ENCODE measurements around the gene ANO5. TPM values are rescaled to one million over a fixed set of nuclear protein-coding genes. Genes with fewer than 3 reads are reported as not detected.

Gene ANO5
- total RNA-seq, 4 donors from 2014 or later = 13.4 to 20.8 (median 17.2) TPM

DNA sequence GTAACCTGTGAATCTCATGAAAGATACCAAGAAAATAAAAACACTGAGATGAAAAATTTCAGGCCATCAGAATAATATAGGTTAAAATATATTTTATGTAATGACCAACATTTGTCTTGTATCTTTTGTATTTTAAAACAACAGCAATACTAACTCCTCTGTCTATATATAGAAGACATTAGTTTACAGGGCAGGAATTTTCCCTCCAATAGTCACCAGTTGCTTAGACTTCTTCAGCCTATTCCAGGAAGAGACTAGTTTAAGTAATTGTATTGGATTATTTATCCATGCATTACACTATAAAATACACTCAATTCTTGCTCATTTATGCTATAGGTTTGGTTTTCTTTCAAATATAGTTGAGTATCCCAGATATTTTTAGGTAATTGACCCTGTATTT lies 24.1 kb downstream of the ANO5 start:
- intact Hi-C loops (cut with DNase I) = no loop called here
- Histone ChIP-seq H3K9me3 (no peaks in the 10 kb centered on the region), H3K36me3 (no peaks in the 10 kb centered on the region), H3K27ac (replicated peaks in 1 of 4) (no peak overlapping the region), H3K4me1 (no peaks in the 10 kb centered on the region), H3K27me3 (no peaks in the 10 kb centered on the region), H3K4me3 (no peak overlapping the region)
- no peak for DNase-seq (ENCODE audit: extremely low spot score)
- TF ChIP-seq EP300 (IDR thresholded peaks at IDR 0.05) = no peak
- TF ChIP-seq POLR2A (IDR thresholded peaks at IDR 0.05; ENCODE audit: low read depth) = no peak
- TF ChIP-seq POLR2AphosphoS5 (IDR thresholded peaks at IDR 0.05) = no peak
- TF ChIP-seq, protein P1, sequence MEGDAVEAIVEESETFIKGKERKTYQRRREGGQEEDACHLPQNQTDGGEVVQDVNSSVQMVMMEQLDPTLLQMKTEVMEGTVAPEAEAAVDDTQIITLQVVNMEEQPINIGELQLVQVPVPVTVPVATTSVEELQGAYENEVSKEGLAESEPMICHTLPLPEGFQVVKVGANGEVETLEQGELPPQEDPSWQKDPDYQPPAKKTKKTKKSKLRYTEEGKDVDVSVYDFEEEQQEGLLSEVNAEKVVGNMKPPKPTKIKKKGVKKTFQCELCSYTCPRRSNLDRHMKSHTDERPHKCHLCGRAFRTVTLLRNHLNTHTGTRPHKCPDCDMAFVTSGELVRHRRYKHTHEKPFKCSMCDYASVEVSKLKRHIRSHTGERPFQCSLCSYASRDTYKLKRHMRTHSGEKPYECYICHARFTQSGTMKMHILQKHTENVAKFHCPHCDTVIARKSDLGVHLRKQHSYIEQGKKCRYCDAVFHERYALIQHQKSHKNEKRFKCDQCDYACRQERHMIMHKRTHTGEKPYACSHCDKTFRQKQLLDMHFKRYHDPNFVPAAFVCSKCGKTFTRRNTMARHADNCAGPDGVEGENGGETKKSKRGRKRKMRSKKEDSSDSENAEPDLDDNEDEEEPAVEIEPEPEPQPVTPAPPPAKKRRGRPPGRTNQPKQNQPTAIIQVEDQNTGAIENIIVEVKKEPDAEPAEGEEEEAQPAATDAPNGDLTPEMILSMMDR (IDR thresholded peaks at IDR 0.05) = no peak

DNA sequence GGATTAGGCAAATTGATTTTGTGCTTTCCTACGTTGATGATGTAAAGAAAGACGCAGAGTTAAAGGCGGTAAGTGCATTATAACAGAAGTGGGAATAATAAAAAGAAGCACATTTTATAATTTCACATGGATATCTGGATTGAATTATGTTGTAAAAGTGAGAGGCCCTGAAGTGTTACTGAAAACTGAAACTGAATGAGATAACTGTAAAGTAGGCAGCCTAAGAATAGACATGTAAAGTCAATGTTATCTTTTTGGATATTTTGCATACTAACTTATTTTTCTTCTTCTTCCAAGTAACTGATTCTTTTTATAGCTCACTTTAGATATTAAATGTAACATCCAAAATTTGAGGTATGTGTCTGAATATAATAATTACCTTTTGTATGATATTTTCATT lies 28.3 kb downstream of the ANO5 start:
- Histone ChIP-seq H3K27me3 (no peaks in the 10 kb centered on the region), H3K27ac (replicated peaks in 1 of 4) (no peak overlapping the region), H3K4me3 (no peak overlapping the region), H3K9me3 (no peaks in the 10 kb centered on the region), H3K36me3 (peaks cover 0 to 5% (median 0%) of the 10 kb centered on the region in 4 donors), H3K4me1 (no peaks in the 10 kb centered on the region)
- WGBS = 97% methylated on average over 3 of the region's 3 CpGs
- TF ChIP-seq POLR2AphosphoS5 (IDR thresholded peaks at IDR 0.05) = no peak
- no peak for TF ChIP-seq POLR2A (IDR thresholded peaks at IDR 0.05; ENCODE audit: low read depth)
- no peak for TF ChIP-seq EP300 (IDR thresholded peaks at IDR 0.05)
- TF ChIP-seq, protein P1 (IDR thresholded peaks at IDR 0.05) = no peak
- no peak for DNase-seq (ENCODE audit: extremely low spot score)
- intact Hi-C loops (cut with DNase I) = no loop called here

DNA sequence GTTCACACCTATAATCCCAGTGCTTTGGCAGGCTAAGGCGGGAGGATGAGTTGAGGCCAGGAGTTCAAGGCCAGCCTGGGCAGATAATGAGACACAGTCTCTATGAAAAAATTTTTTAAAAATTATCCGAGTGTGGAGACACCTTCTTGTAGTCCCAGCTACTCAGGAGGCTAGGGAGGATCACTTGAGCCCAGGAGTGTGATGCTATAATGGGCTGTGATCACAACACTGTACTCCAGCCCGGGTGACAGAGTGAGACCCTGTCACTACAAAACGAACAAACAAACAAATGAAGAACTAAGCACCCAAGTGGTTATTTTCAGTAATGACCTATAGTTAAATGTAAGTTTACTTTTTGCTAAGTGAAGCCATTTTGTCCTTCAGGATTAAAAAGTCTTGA lies 32.3 kb downstream of the ANO5 start:
- WGBS = 87% methylated on average over 4 of the region's 4 CpGs

DNA sequence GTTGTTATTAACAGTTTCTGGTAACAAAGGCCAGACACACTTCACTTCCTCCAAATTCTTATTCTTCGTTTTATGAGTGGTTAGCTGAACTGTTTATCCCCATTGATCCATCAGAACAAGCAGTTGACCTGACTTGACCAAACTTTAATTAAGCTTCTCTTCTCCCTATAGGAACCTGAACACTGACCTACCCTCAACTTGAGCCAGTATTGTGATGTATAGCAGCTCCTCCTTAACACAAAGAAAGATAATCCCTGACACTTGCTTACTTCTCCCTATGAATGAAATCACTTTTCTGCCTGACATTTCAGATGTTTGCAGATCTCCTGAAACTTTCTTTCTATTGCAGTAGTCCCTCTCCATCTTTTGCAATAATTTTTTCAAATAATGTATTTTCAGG lies 41.9 kb downstream of the ANO5 start:
- 58% methylated on average over 1 of the region's 1 CpG for WGBS
- Histone ChIP-seq H3K27me3 (no peaks in the 10 kb centered on the region), H3K27ac (replicated peaks in 1 of 4) (no peak overlapping the region), H3K4me1 (no peaks in the 10 kb centered on the region), H3K36me3 (peaks cover 0 to 5% (median 0%) of the 10 kb centered on the region in 4 donors), H3K9me3 (no peaks in the 10 kb centered on the region), H3K4me3 (no peak overlapping the region)
- no peak for DNase-seq (ENCODE audit: extremely low spot score)
- no peak for TF ChIP-seq EP300 (IDR thresholded peaks at IDR 0.05)
- TF ChIP-seq, protein P1 (IDR thresholded peaks at IDR 0.05) = no peak
- TF ChIP-seq POLR2AphosphoS5 (IDR thresholded peaks at IDR 0.05) = no peak
- TF ChIP-seq POLR2A (IDR thresholded peaks at IDR 0.05; ENCODE audit: low read depth) = no peak
- intact Hi-C loops (cut with DNase I) = no loop called here

More for the DNA sequence above, 32.3 kb downstream of the ANO5 start:
- Histone ChIP-seq H3K4me1 (no peaks in the 10 kb centered on the region), H3K36me3 (peaks cover 0 to 9% (median 2%) of the 10 kb centered on the region in 4 donors), H3K9me3 (no peaks in the 10 kb centered on the region), H3K27me3 (no peaks in the 10 kb centered on the region), H3K4me3 (no peak overlapping the region), H3K27ac (replicated peaks in 1 of 4) (no peak overlapping the region)
- no peak for TF ChIP-seq EP300 (IDR thresholded peaks at IDR 0.05)
- TF ChIP-seq POLR2A (IDR thresholded peaks at IDR 0.05; ENCODE audit: low read depth) = no peak
- TF ChIP-seq, protein P1 (IDR thresholded peaks at IDR 0.05) = no peak
- TF ChIP-seq POLR2AphosphoS5 (IDR thresholded peaks at IDR 0.05) = no peak
- intact Hi-C loops (cut with DNase I) = no loop called here
- DNase-seq (ENCODE audit: extremely low spot score) = no peak

DNA sequence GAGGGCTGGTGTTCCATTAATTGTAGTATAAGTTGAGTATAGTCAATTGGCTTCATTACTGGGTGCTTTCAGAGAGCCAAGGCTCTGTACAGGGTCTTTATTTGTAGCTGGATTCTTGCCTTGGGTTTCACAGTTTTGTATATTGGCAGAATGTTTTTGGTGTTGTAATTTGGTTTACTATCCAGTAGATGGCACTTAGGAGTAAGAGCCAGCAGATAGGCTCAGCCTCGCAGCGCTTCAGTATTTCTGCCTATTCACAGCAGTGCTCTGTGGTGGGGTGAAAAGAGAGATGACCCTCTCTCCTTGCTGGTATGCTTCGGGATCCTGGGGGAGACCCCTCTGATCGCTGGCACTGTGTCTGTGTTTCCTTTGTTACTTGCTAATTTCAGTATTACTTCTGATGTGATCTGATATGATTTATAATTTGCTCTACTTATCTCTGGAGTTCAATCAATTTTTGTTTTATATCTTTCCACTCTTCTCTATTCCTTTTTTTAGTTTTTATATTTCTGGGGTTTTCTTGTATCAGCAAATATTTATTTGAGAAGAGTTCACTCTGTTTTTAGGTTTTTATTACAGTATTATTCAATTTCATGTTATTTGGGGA lies 52.2 kb downstream of the ANO5 start:
- DNase-seq (ENCODE audit: extremely low spot score) = no peak
- Histone ChIP-seq H3K9me3 (no peaks in the 10 kb centered on the region), H3K4me1 (no peaks in the 10 kb centered on the region), H3K27me3 (no peaks in the 10 kb centered on the region), H3K27ac (replicated peaks in 1 of 4) (no peak overlapping the region), H3K4me3 (no peak overlapping the region), H3K36me3 (peaks cover 0 to 5% (median under 1%) of the 10 kb centered on the region in 4 donors)
- 11% methylated on average over 2 of the region's 4 CpGs for WGBS
- intact Hi-C loops (cut with DNase I) = no loop called here
- TF ChIP-seq, protein P1 (IDR thresholded peaks at IDR 0.05) = peak; percentile 29 to 71 (median 44)
- no peak for TF ChIP-seq EP300 (IDR thresholded peaks at IDR 0.05)

Measured in esophagus muscularis mucosa (tissue), 4 donors.